GM23338 (cell line): Measurements from ENCODE around the gene TKFC. TPM values are rescaled to one million over a fixed set of nuclear protein-coding genes. Genes with fewer than 3 reads are reported as not detected.

ENCODE experiments used
- ATAC-seq: fragments of 200-7000 bp; cut with Tn5 transposase; 3 replicates; pipeline ENCODE4 v1.9.1; 2020
- DNase-seq: peaks from one replicate; pipeline ENCODE4 v3.0.0-alpha.2; 2015; ENCODE audit warnings: low spot score
- H2AFZ ChIP-seq: fragments of 200-600 bp; sonication (generic); 2 replicates; pipeline ENCODE4 v1.8.0; 2016; ENCODE audit warnings: antibody characterized with exemption, mild to moderate bottlenecking, moderate library complexity
- H3F3A ChIP-seq: fragments of 200-600 bp; sonication (generic); replicated peaks from 2 replicates; pipeline ENCODE4 v1.8.0; 2017; ENCODE audit warnings: antibody characterized with exemption, mixed run types, low read depth
- H3K27ac ChIP-seq: fragments of 200-600 bp; sonication (generic); 2 replicates; pipeline ENCODE4 v1.6.1; 2016; ENCODE audit warnings: low read depth
- H3K27me3 ChIP-seq: fragments of 200-600 bp; sonication (generic); 2 replicates; pipeline ENCODE4 v1.8.0; 2016; ENCODE audit warnings: mild to moderate bottlenecking, mixed run types, moderate library complexity; ENCODE audit not compliant: insufficient read depth
- H3K36me3 ChIP-seq: fragments of 200-600 bp; sonication (generic); 2 replicates; pipeline ENCODE4 v1.8.0; 2016; ENCODE audit warnings: mild to moderate bottlenecking; ENCODE audit not compliant: insufficient read depth
- H3K4me1 ChIP-seq: fragments of 200-600 bp; sonication (generic); 2 replicates; pipeline ENCODE4 v1.8.0; 2016; ENCODE audit warnings: mild to moderate bottlenecking, moderate library complexity; ENCODE audit not compliant: insufficient read depth
- H3K4me2 ChIP-seq: fragments of 200-600 bp; sonication (generic); 2 replicates; pipeline ENCODE4 v1.7.1; 2017; ENCODE audit warnings: mixed run types
- H3K4me3 ChIP-seq: fragments of 200-600 bp; sonication (generic); 2 replicates; pipeline ENCODE4 v1.6.1; 2016; ENCODE audit warnings: mixed run types
- H3K79me2 ChIP-seq: fragments of 200-600 bp; sonication (generic); replicated peaks from 2 replicates; pipeline ENCODE4 v1.8.0; 2017; ENCODE audit warnings: mild to moderate bottlenecking; ENCODE audit not compliant: insufficient read depth
- H3K9me2 ChIP-seq: fragments of 200-600 bp; sonication (generic); 2 replicates; pipeline ENCODE4 v1.8.0; 2017; ENCODE audit not compliant: insufficient read depth
- H4K20me1 ChIP-seq: fragments of 200-600 bp; sonication (generic); replicated peaks from 2 replicates; pipeline ENCODE4 v1.8.0; 2017; ENCODE audit warnings: mild to moderate bottlenecking; ENCODE audit not compliant: insufficient read depth
- H3K27ac Mint-ChIP-seq: 2 replicates; pipeline ENCODE4 v1.8.0; 2020; ENCODE audit warnings: inconsistent platforms, mild to moderate bottlenecking, moderate library complexity, mixed read lengths
- H3K27me3 Mint-ChIP-seq: 3 replicates; pipeline ENCODE4 v1.8.0; 2022; ENCODE audit warnings: low read depth, mild to moderate bottlenecking, moderate library complexity, mixed read lengths, inconsistent platforms; ENCODE audit not compliant: insufficient read depth, poor library complexity
- H3K36me3 Mint-ChIP-seq: 3 replicates; pipeline ENCODE4 v1.8.0; 2021; ENCODE audit warnings: low read depth, mild to moderate bottlenecking, inconsistent platforms, moderate library complexity, mixed read lengths
- H3K4me1 Mint-ChIP-seq: 3 replicates; pipeline ENCODE4 v1.8.0; 2020; ENCODE audit warnings: mild to moderate bottlenecking, inconsistent platforms, mixed read lengths
- H3K4me3 Mint-ChIP-seq: 3 replicates; pipeline ENCODE4 v1.8.0; 2021; ENCODE audit warnings: moderate library complexity, mild to moderate bottlenecking, inconsistent platforms, mixed read lengths
- H3K9me3 Mint-ChIP-seq: 3 replicates; pipeline ENCODE4 v1.8.0; 2020; ENCODE audit warnings: moderate library complexity, mild to moderate bottlenecking, inconsistent platforms, mixed read lengths
- CTCF ChIP-seq, 2 experiments: fragments of 200-600 bp in 1 of 2; sonication (generic) in 1 of 2; conservative IDR thresholded peaks; 2 replicates each; pipeline versions ENCODE4 v1.5.1 to v1.6.1; 2016 to 2017; ENCODE audit warnings: antibody characterized with exemption in 2 of 2, low read depth in 2 of 2, mild to moderate bottlenecking in 2 of 2, moderate library complexity in 1 of 2
- ETS1 ChIP-seq: IDR thresholded peaks from 2 replicates; pipeline ENCODE4 v1.6.1; 2016; ENCODE audit warnings: antibody characterized with exemption
- EZH2 ChIP-seq: fragments of 200-600 bp; sonication (generic); IDR thresholded peaks from one replicate; pipeline ENCODE4 v1.8.0; 2017; ENCODE audit warnings: antibody characterized with exemption, mild to moderate bottlenecking, low read depth; ENCODE audit not compliant: unreplicated experiment
- EZH2phosphoT487 ChIP-seq: fragments of 200-600 bp; sonication (generic); IDR thresholded peaks from one replicate; pipeline ENCODE4 v1.8.1; 2018; ENCODE audit warnings: antibody characterized with exemption; ENCODE audit not compliant: unreplicated experiment
- JUNB ChIP-seq: IDR thresholded peaks from one replicate; pipeline ENCODE4 v1.6.1; 2016; ENCODE audit warnings: antibody characterized with exemption; ENCODE audit not compliant: unreplicated experiment
- NANOG ChIP-seq: IDR thresholded peaks from 2 replicates; pipeline ENCODE4 v1.6.1; 2016; ENCODE audit warnings: antibody characterized with exemption, borderline replicate concordance
- STAT1 ChIP-seq: IDR thresholded peaks from one replicate; pipeline ENCODE4 v1.6.1; 2016; ENCODE audit warnings: antibody characterized with exemption; ENCODE audit not compliant: unreplicated experiment
- ZNF114 ChIP-seq: fragments of 250-450 bp; sonication (Bioruptor Pico); IDR thresholded peaks from 2 replicates; pipeline ENCODE4 v1.5.0; 2020; ENCODE audit warnings: mild to moderate bottlenecking, moderate library complexity
- ZNF462 ChIP-seq: fragments of 250-450 bp; sonication (Bioruptor Pico); IDR thresholded peaks from 2 replicates; pipeline ENCODE4 v1.5.0; 2020; ENCODE audit warnings: mild to moderate bottlenecking, moderate library complexity
- polyA plus RNA-seq: library from polyadenylated mRNA; unstranded; fragments of >200 nt; fragmentation: Nextera tagmentation; extraction: Ambion mirVana; gene quantifications from 2 replicates; pipeline ENCODE4 v1.2.1, GENCODE V29; 2016
- total RNA-seq: library from RNA; depleted of rRNA; stranded (reverse); fragments of >200 nt; shearing (Covaris generic); gene quantifications from 2 replicates; pipeline ENCODE4 v1.2.3, GENCODE V29; 2014

Gene TKFC
- total and polyA plus RNA-seq, 2 experiments from 2014 or later = 21.7 to 46.9 TPM

- peaks cover 17% of the 10 kb centered on the region for H3K27me3 Mint-ChIP-seq
- TF ChIP-seq EZH2 (no peak), EZH2phosphoT487 (no peak)
These were observed 1.4 kb upstream of the TKFC start for GRCh38 chr11:61331651-61332050.

GRCh38 chr11:61332281-61332796 lies 689 bp upstream of the TKFC start:
- H3K9me2 ChIP-seq = no peaks in the 10 kb centered on the region
- H3K27me3 ChIP-seq = no peaks in the 10 kb centered on the region
- H3K36me3 ChIP-seq = peaks cover 25% of the 10 kb centered on the region
- ATAC-seq (peak; percentile 40), DNase-seq (peak; percentile 61)
- H3K4me3 Mint-ChIP-seq = peak overlapping the region; percentile 98
- H3K27ac Mint-ChIP-seq = peak overlapping the region; percentile 97
- peaks cover 56% of the 10 kb centered on the region for H3K79me2 ChIP-seq
- peak overlapping the region; percentile 90; the same call in 1 of the 2 replicates for H2AFZ ChIP-seq
- peaks cover 42% of the 10 kb centered on the region for H3F3A ChIP-seq
- H3K27ac ChIP-seq = peak overlapping the region; percentile 95
- peaks cover 39% of the 10 kb centered on the region for H3K4me1 Mint-ChIP-seq
- peaks cover 33% of the 10 kb centered on the region for H4K20me1 ChIP-seq
- peaks cover 24% of the 10 kb centered on the region for H3K4me1 ChIP-seq
- H3K27me3 Mint-ChIP-seq = peaks cover 19% of the 10 kb centered on the region
- no peaks in the 10 kb centered on the region for H3K9me3 Mint-ChIP-seq
- H3K36me3 Mint-ChIP-seq = peaks cover 38% of the 10 kb centered on the region
- H3K4me2 ChIP-seq = peak overlapping the region; percentile 98
- peak overlapping the region; percentile 99 for H3K4me3 ChIP-seq
- TF ChIP-seq EZH2 (no peak), STAT1 (no peak), ETS1 (no peak), JUNB (no peak), CTCF (conservative IDR thresholded peaks at IDR 0.05; ENCODE audit: low read depth in 2 of 2) (no peak), ZNF462 (no peak), ZNF114 (CRISPR knock-in tag) (no peak), NANOG (no peak)

More at GRCh38 chr11:61331651-61332050, 1.4 kb upstream of the TKFC start:
- no peaks in the 10 kb centered on the region for H3K9me3 Mint-ChIP-seq
- H3K4me3 ChIP-seq = peak overlapping the region; percentile 99
- peaks cover 41% of the 10 kb centered on the region for H3K36me3 Mint-ChIP-seq
- no peak overlapping the region for H2AFZ ChIP-seq
- ATAC-seq (no peak), DNase-seq (no peak)
- H3K4me1 Mint-ChIP-seq = peaks cover 38% of the 10 kb centered on the region
- no peaks in the 10 kb centered on the region for H3K27me3 ChIP-seq
- H3K9me2 ChIP-seq = no peaks in the 10 kb centered on the region
- peaks cover 42% of the 10 kb centered on the region for H3F3A ChIP-seq
- peaks cover 24% of the 10 kb centered on the region for H3K4me1 ChIP-seq
- H3K27ac Mint-ChIP-seq = peak overlapping the region; percentile 97; the same call in 1 of the 2 replicates
- peak overlapping the region; percentile 98 for H3K4me3 Mint-ChIP-seq
- H3K4me2 ChIP-seq = peak overlapping the region; percentile 98
- peaks cover 62% of the 10 kb centered on the region for H3K79me2 ChIP-seq
- H4K20me1 ChIP-seq = peaks cover 33% of the 10 kb centered on the region
- H3K27ac ChIP-seq = peak overlapping the region; percentile 95; the same call in 1 of the 2 replicates
- peaks cover 31% of the 10 kb centered on the region for H3K36me3 ChIP-seq
